NCI-H524 treated with DMSO at 0.1 percent for 48 hours (cell line): ENCODE data around the gene SPANXD.
"Not testable (repeated sequence)": the region's sequence is repeated elsewhere in the genome, so short reads cannot be mapped to it uniquely, and the experiment has no call there.

Experiments used
- DNase-seq: peaks from one replicate; lab custom pipeline; 2025; lab: John Stamatoyannopoulos, UW

The SPANXD gene

GRCh38 chrX:141698639-141699038 lies at the start of gene SPANXD:
SPANXD (minus strand) TSS chrX:141698739; CDS start chrX:141698405, 334 bp downstream.
- DNase-seq, result not testable (repeated sequence)

- no peak for DNase-seq
Observed at GRCh38 chrX:141742666-141743065, 44.1 kb upstream of the SPANXD start.

GRCh38 chrX:141736656-141737055 lies 38.1 kb upstream of the SPANXD start:
- DNase-seq, result no peak

- no peak for DNase-seq
Observed at GRCh38 chrX:141733371-141733770, 34.8 kb upstream of the SPANXD start.

- no peak for DNase-seq
Observed at GRCh38 chrX:141732031-141732430, 33.5 kb upstream of the SPANXD start.

GRCh38 chrX:141724186-141724585 lies 25.6 kb upstream of the SPANXD start:
- no peak for DNase-seq

- DNase-seq, result no peak
Observed at GRCh38 chrX:141714680-141715079, 16.1 kb upstream of the SPANXD start.

GRCh38 chrX:141701072-141701471 lies 2.5 kb upstream of the SPANXD start:
- no peak for DNase-seq

- DNase-seq, result no peak
Observed at GRCh38 chrX:141673946-141674345, 24.6 kb downstream of the SPANXD start.

- peak; percentile 74 for DNase-seq
Observed at GRCh38 chrX:141669689-141670088, 28.9 kb downstream of the SPANXD start.

- DNase-seq, result peak; percentile 6
Observed at GRCh38 chrX:141668371-141668770, 30.2 kb downstream of the SPANXD start.

- no peak for DNase-seq
Observed at GRCh38 chrX:141662781-141663180, 35.8 kb downstream of the SPANXD start.

- no peak for DNase-seq
Observed at GRCh38 chrX:141652286-141652685, 46.3 kb downstream of the SPANXD start.
